WERI-Rb-1 (cell line): ENCODE measurements around the gene ZMYND8.
"Not testable (repeated sequence)": the region's sequence is repeated elsewhere in the genome, so short reads cannot be mapped to it uniquely, and the experiment has no call there.

Experiments
- DNase-seq: peaks from one replicate; pipeline ENCODE4 v3.0.0-alpha.2; 2020
- H3K27ac ChIP-seq: fragments of 250-450 bp; sonication (Bioruptor Pico); 2 replicates; pipeline ENCODE4 v1.5.1; 2020; ENCODE audit warnings: mild to moderate bottlenecking, moderate library complexity
- H3K27me3 ChIP-seq: fragments of 250-450 bp; sonication (Bioruptor Pico); 2 replicates; pipeline ENCODE4 v1.5.1; 2021; ENCODE audit warnings: mild to moderate bottlenecking, low read depth, moderate library complexity; ENCODE audit not compliant: insufficient read depth, severe bottlenecking
- H3K36me3 ChIP-seq: fragments of 250-450 bp; sonication (Bioruptor Pico); 2 replicates; pipeline ENCODE4 v1.5.1; 2020; ENCODE audit warnings: mild to moderate bottlenecking, moderate library complexity
- H3K4me3 ChIP-seq: 2 replicates; pipeline ENCODE4 v1.5.1; 2011; ENCODE audit warnings: low read depth, mild to moderate bottlenecking, control low read depth, low read length
- H3K9me3 ChIP-seq: fragments of 250-450 bp; sonication (Bioruptor Pico); 2 replicates; pipeline ENCODE4 v1.5.1; 2021; ENCODE audit warnings: mild to moderate bottlenecking, moderate library complexity; ENCODE audit not compliant: severe bottlenecking
- CTCF ChIP-seq: IDR thresholded peaks from 2 replicates; pipeline ENCODE4 v1.5.1; 2011; ENCODE audit warnings: low read depth, mild to moderate bottlenecking, control low read depth, inconsistent platforms, low read length

The ZMYND8 gene

GRCh38 chr20:47280228-47280627, 76.3 kb downstream of the ZMYND8 start:
- H3K4me3 ChIP-seq: no peak overlapping the region
- H3K27me3 ChIP-seq: no peaks in the 10 kb centered on the region
- H3K36me3 ChIP-seq: peaks cover 48% of the 10 kb centered on the region
- TF ChIP-seq CTCF: no peak
- no peaks in the 10 kb centered on the region for H3K9me3 ChIP-seq
- H3K27ac ChIP-seq: no peak overlapping the region
- no peak for DNase-seq

- no peak overlapping the region for H3K27ac ChIP-seq
- H3K27me3 ChIP-seq: no peaks in the 10 kb centered on the region
- no peak for DNase-seq
- H3K4me3 ChIP-seq: no peak overlapping the region
- peaks cover 50% of the 10 kb centered on the region for H3K36me3 ChIP-seq
- H3K9me3 ChIP-seq: no peaks in the 10 kb centered on the region
- TF ChIP-seq CTCF: no peak
Observed at GRCh38 chr20:47278907-47279348, 77.6 kb downstream of the ZMYND8 start.

- H3K27ac ChIP-seq, H3K9me3 ChIP-seq, H3K27me3 ChIP-seq, H3K4me3 ChIP-seq, DNase-seq: not testable (repeated sequence)
- H3K36me3 ChIP-seq: peaks cover 52% of the 10 kb centered on the region
Observed at GRCh38 chr20:47277535-47277872, 79.0 kb downstream of the ZMYND8 start.

- DNase-seq: no peak
- H3K36me3 ChIP-seq: peaks cover 54% of the 10 kb centered on the region
- TF ChIP-seq CTCF: no peak
- no peak overlapping the region for H3K27ac ChIP-seq
- H3K27me3 ChIP-seq: no peaks in the 10 kb centered on the region
- no peak overlapping the region for H3K4me3 ChIP-seq
- H3K9me3 ChIP-seq: no peaks in the 10 kb centered on the region
Observed at GRCh38 chr20:47276851-47277534, 79.5 kb downstream of the ZMYND8 start.

GRCh38 chr20:47276251-47276650, 80.2 kb downstream of the ZMYND8 start:
- peaks cover 57% of the 10 kb centered on the region for H3K36me3 ChIP-seq
- H3K27me3 ChIP-seq: no peaks in the 10 kb centered on the region
- no peak overlapping the region for H3K4me3 ChIP-seq
- no peak for TF ChIP-seq CTCF
- no peak for DNase-seq
- no peak overlapping the region for H3K27ac ChIP-seq
- no peaks in the 10 kb centered on the region for H3K9me3 ChIP-seq

GRCh38 chr20:47275548-47275947, 81.0 kb downstream of the ZMYND8 start:
- Histone ChIP-seq H3K36me3 (peaks cover 55% of the 10 kb centered on the region), H3K27me3 (no peaks in the 10 kb centered on the region), H3K27ac (no peak overlapping the region), H3K4me3 (no peak overlapping the region), H3K9me3 (no peaks in the 10 kb centered on the region)
- no peak for DNase-seq
- TF ChIP-seq CTCF: no peak
